Progenitor cell of endocrine pancreas (in vitro differentiated cells): Measurements from ENCODE around the gene SPTB. TPM values are rescaled to one million over a fixed set of nuclear protein-coding genes. Genes with fewer than 3 reads are reported as not detected.

Source experiments
- DNase-seq: peaks from one replicate; pipeline ENCODE4 v3.0.0; 2021; ENCODE audit warnings: low spot score; ENCODE audit not compliant: unreplicated experiment
- H3K27ac Mint-ChIP-seq: 2 replicates; pipeline ENCODE4 v1.8.0; 2021; ENCODE audit warnings: mild to moderate bottlenecking, moderate library complexity, mixed read lengths
- H3K27me3 Mint-ChIP-seq: 2 replicates; pipeline ENCODE4 v1.8.0; 2021; ENCODE audit warnings: mixed read lengths
- H3K36me3 Mint-ChIP-seq: 2 replicates; pipeline ENCODE4 v1.8.0; 2022; ENCODE audit warnings: mixed read lengths; ENCODE audit not compliant: insufficient read depth
- H3K4me1 Mint-ChIP-seq: 2 replicates; pipeline ENCODE4 v1.8.0; 2021; ENCODE audit warnings: low read depth, mixed read lengths
- H3K4me3 Mint-ChIP-seq: 2 replicates; pipeline ENCODE4 v1.8.0; 2021; ENCODE audit warnings: low read depth, mild to moderate bottlenecking, moderate library complexity, mixed read lengths
- H3K9me3 Mint-ChIP-seq: 2 replicates; pipeline ENCODE4 v1.8.0; 2021; ENCODE audit warnings: low read depth, mixed read lengths
- total RNA-seq: library from RNA; stranded (reverse); gene quantifications from 2 replicates; pipeline ENCODE4 v1.2.1, GENCODE V29; 2021
- TF ChIP-seq, protein P1 (sequence below): fragments of 200-600 bp; sonication (generic); IDR thresholded peaks from one replicate; pipeline ENCODE4 v1.5.0; 2021; ENCODE audit warnings: antibody characterized with exemption, mild to moderate bottlenecking; ENCODE audit not compliant: unreplicated experiment

SPTB gene
- total RNA-seq, 1 donor from 2014 or later: 1.7 TPM

DNA sequence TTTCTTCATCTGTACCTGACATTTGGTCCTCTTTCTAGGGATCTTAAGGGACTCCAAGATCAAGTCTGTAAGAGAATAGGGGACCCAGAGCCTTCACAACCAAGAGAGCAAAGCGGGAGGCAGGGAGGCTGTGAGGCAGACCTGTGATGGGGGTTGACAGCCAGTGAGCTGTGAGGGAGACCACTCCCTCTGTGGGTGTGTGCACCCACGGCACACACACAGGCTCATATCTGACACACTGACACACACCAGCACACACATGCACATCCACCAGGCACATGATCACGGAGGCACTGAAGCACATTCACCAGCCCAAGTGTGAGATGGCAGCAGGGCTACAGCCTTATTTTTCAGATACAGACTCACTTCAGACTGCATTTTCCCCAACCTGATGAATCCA lies 55.2 kb downstream of the SPTB start:
- TF ChIP-seq, protein P1, sequence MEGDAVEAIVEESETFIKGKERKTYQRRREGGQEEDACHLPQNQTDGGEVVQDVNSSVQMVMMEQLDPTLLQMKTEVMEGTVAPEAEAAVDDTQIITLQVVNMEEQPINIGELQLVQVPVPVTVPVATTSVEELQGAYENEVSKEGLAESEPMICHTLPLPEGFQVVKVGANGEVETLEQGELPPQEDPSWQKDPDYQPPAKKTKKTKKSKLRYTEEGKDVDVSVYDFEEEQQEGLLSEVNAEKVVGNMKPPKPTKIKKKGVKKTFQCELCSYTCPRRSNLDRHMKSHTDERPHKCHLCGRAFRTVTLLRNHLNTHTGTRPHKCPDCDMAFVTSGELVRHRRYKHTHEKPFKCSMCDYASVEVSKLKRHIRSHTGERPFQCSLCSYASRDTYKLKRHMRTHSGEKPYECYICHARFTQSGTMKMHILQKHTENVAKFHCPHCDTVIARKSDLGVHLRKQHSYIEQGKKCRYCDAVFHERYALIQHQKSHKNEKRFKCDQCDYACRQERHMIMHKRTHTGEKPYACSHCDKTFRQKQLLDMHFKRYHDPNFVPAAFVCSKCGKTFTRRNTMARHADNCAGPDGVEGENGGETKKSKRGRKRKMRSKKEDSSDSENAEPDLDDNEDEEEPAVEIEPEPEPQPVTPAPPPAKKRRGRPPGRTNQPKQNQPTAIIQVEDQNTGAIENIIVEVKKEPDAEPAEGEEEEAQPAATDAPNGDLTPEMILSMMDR: no peak
- Mint-ChIP-seq H3K9me3 (no peaks in the 10 kb centered on the region), H3K4me1 (no peaks in the 10 kb centered on the region), H3K27me3 (peaks cover 39% of the 10 kb centered on the region), H3K27ac (no peak overlapping the region), H3K36me3 (no peaks in the 10 kb centered on the region), H3K4me3 (no peak overlapping the region)
- no peak for DNase-seq

DNA sequence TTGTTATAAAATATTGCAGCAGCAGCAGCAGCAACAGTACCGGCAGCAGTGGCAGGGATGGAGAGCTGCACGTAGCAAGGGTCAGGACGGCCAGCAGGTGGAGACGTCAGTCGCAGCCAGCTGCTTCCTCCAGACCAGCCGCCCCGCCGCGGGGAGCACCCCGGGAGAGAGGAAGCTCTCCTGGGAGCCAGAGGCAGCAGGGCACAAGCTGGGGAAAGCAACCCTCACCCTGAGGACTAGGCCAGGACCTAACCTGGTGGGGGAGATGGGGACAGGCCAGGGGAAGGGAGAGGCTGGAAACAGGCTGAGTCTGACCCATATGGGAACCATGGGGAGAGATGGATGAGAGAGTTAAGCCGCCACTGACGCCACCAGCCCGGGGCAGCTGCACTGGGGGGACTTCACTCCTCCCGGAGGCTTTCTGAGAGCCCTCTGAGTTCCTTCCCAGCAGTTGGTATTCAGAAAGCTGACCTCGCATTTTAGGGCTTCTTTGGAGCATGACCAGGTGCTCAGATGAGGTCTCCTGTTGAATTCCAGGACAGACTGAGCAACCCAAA lies 56.3 kb downstream of the SPTB start:
- Mint-ChIP-seq H3K27ac (no peak overlapping the region), H3K9me3 (no peaks in the 10 kb centered on the region), H3K4me3 (no peak overlapping the region), H3K36me3 (no peaks in the 10 kb centered on the region), H3K4me1 (no peaks in the 10 kb centered on the region), H3K27me3 (peaks cover 49% of the 10 kb centered on the region)
- TF ChIP-seq, protein P1: peak; percentile 81
- peak; percentile 70 for DNase-seq

DNA sequence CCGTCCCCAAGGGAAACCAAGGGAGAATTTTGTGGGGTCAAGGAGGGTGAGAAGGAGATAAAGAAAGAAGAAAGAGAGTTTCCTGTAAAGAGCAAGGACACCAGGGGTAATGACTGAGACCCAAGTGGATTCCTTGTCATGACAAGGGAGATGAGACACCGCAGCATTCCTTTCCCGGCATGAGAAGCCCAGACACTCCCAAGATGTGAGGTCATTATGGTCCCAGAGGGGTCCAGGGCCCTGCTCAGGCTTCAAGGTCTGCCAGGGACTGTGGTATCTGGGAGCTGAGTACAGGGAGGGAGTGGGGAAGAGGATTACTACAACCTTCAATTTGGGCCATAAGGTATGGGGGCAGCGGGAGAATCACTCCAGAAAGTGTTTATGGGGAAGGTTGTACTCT lies 58.1 kb downstream of the SPTB start:
- Mint-ChIP-seq H3K4me3 (no peak overlapping the region), H3K9me3 (no peaks in the 10 kb centered on the region), H3K4me1 (peaks cover 4% of the 10 kb centered on the region), H3K27me3 (peaks cover 51% of the 10 kb centered on the region), H3K36me3 (no peaks in the 10 kb centered on the region), H3K27ac (no peak overlapping the region)
- no peak for DNase-seq
- TF ChIP-seq, protein P1: no peak

DNA sequence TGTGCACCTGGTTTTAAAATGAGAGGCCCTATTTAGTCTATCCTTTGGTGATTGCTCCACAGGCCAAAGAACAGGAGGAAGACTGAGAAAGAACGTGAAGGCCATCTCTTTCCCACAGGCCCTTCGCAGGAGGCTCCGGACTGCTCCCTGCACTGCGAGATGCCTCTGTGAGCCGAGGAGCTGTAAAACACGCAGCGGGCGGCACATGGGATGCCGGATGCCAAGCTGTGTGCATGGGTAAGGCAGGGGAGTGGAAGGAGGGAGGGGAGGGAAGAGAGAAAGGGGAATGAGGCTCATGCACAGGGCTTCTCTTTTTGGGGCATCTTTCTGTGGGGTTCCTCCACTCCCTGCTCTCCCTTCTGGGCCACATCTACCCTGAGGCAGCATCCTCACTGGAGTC lies 61.6 kb downstream of the SPTB start:
- DNase-seq: no peak
- TF ChIP-seq, protein P1: no peak
- H3K27me3 Mint-ChIP-seq: peaks cover 47% of the 10 kb centered on the region
- H3K9me3 Mint-ChIP-seq: no peaks in the 10 kb centered on the region
- H3K4me1 Mint-ChIP-seq: peaks cover 4% of the 10 kb centered on the region
- no peak overlapping the region for H3K4me3 Mint-ChIP-seq
- H3K36me3 Mint-ChIP-seq: no peaks in the 10 kb centered on the region
- no peak overlapping the region for H3K27ac Mint-ChIP-seq

DNA sequence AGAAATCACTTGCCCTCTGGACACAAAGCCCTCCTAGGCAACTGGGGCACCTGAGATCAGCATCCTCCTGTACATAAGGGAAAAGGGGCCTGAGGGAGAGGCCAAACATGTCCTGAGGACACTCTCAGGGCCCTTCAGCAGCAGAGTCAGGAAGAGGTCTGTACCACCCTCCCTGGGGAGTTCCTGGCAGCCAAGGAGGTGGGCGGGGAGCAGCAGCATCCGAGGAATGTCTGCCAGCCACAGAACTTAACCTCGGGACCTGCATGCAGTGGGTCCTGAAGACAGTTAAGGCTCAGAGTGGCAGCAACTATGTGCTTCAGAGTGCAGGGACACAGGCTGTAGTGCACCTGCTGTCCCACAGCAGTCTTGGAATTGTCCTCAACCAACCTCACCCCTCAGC lies 62.1 kb downstream of the SPTB start:
- TF ChIP-seq, protein P1: no peak
- DNase-seq: no peak

More for the DNA sequence above, 62.1 kb downstream of the SPTB start:
- Mint-ChIP-seq H3K4me1 (peaks cover 4% of the 10 kb centered on the region), H3K27me3 (peaks cover 45% of the 10 kb centered on the region), H3K4me3 (no peak overlapping the region), H3K36me3 (no peaks in the 10 kb centered on the region), H3K9me3 (no peaks in the 10 kb centered on the region), H3K27ac (no peak overlapping the region)
